GM19193 (cell line): ENCODE results near the gene IZUMO1.

Source experiments
- POLR2A ChIP-seq: IDR thresholded peaks from 4 replicates; pipeline ENCODE4 v1.6.1; 2011; ENCODE audit not compliant: insufficient read depth, insufficient read length; ENCODE audit errors: extremely low read depth

IZUMO1 gene

GRCh38 chr19:48711106-48711662, 35.5 kb downstream of the IZUMO1 start:
- no peak for TF ChIP-seq POLR2A

GRCh38 chr19:48708471-48708870, 38.2 kb downstream of the IZUMO1 start:
- TF ChIP-seq POLR2A: no peak

- TF ChIP-seq POLR2A: no peak
Observed at GRCh38 chr19:48705431-48705830, 41.3 kb downstream of the IZUMO1 start.

- no peak for TF ChIP-seq POLR2A
Observed at GRCh38 chr19:48703316-48703715, 43.4 kb downstream of the IZUMO1 start.

GRCh38 chr19:48702701-48703100, 44.0 kb downstream of the IZUMO1 start:
- TF ChIP-seq POLR2A: no peak

GRCh38 chr19:48698046-48698445, 48.7 kb downstream of the IZUMO1 start:
- no peak for TF ChIP-seq POLR2A

- no peak for TF ChIP-seq POLR2A
Observed at GRCh38 chr19:48696353-48697010, 50.2 kb downstream of the IZUMO1 start.

GRCh38 chr19:48695743-48696352, 50.9 kb downstream of the IZUMO1 start, which contains the start of gene FUT2:
Gene FUT2, plus strand, starts transcription at chr19:48695971. Its CDS starts 6,986 bp downstream, at chr19:48702957.
- TF ChIP-seq POLR2A: no peak
